HCT116 (cell line): ENCODE data around the gene MEPCE. TPM values are rescaled to one million over a fixed set of nuclear protein-coding genes. Genes with fewer than 3 reads are reported as not detected.
A peak's percentile ranks its signal among the peaks of the same experiment; 100 is the strongest.

Experiments used
- ATAC-seq: fragments of 200-7000 bp; cut with Tn5 transposase; 2 replicates; pipeline ENCODE4 v1.9.1; 2020; ENCODE audit warnings: mild to moderate bottlenecking, moderate library complexity
- BruUV-seq: library from RNA; stranded (reverse); fragments of 400-500 nt; replicated peaks from 2 replicates; lab custom pipeline; 2021; lab: Mats Ljungman, UMichigan
- CTCF ChIA-PET: fragments of 300-600 bp; sonication (Branson Sonifier 250); formaldehyde crosslinking; loops from one replicate; lab custom pipeline; 2021; ENCODE audit warnings: antibody characterized with exemption; lab: Charles Lee
- POLR2A ChIA-PET: fragments of 300-600, 350-600 bp; sonication (Branson Sonifier 250); formaldehyde crosslinking; loops from one replicate; lab custom pipeline; 2021; ENCODE audit warnings: antibody characterized with exemption; lab: Charles Lee
- RAD21 ChIA-PET, 2 experiments: fragments of 300-600 bp; sonication (Branson Sonifier 250); formaldehyde crosslinking; loops; one replicate each; lab custom pipeline; 2023; ENCODE audit warnings: low total read pairs in 2 of 2; ENCODE audit not compliant: uncharacterized antibody in 2 of 2, unreplicated experiment in 2 of 2, low non-redundant PET in 1 of 2; lab: Charles Lee
- DNase-seq: peaks from one replicate; pipeline ENCODE4 v3.0.0-alpha.2; 2010; ENCODE audit warnings: low read depth, low spot score
- H2AFZ ChIP-seq: fragments of 200-600 bp; shearing (Covaris generic), sonication (generic); 2 replicates; pipeline ENCODE4 v1.6.1; 2017; ENCODE audit warnings: low read depth, mixed run types, mixed read lengths, antibody characterized with exemption, low read length; ENCODE audit not compliant: poor library complexity, severe bottlenecking
- H3K27ac ChIP-seq: 2 replicates; pipeline ENCODE4 v1.5.1; 2012; ENCODE audit warnings: low read depth, low read length
- H3K27me3 ChIP-seq: fragments of 200-600 bp; sonication (generic); 2 replicates; pipeline ENCODE4 v1.6.1; 2016; ENCODE audit warnings: mixed run types, low read length, mixed read lengths; ENCODE audit not compliant: insufficient read depth
- H3K36me3 ChIP-seq, 2 experiments: fragments of 200-500 bp in 1 of 2; fragments of 200-600 bp in 1 of 2; sonication (Bioruptor generic) in 1 of 2; sonication (generic) in 1 of 2; 2 replicates each; pipeline versions ENCODE4 v1.5.1 to v1.6.1; 2014 to 2016; ENCODE audit warnings: low read length in 2 of 2, inconsistent platforms in 1 of 2, mixed read lengths in 1 of 2, mixed run types in 1 of 2; ENCODE audit not compliant: insufficient read depth in 2 of 2, control insufficient read depth in 1 of 2
- H3K4me1 ChIP-seq, 2 experiments: fragments of 200-600 bp in 1 of 2; sonication (generic) in 1 of 2; 2 replicates each; pipeline versions ENCODE4 v1.5.1 to v1.6.1; 2012 to 2017; ENCODE audit warnings: low read length in 2 of 2, inconsistent platforms in 1 of 2, mild to moderate bottlenecking in 1 of 2, mixed read lengths in 1 of 2, mixed run types in 1 of 2, moderate library complexity in 1 of 2; ENCODE audit not compliant: insufficient read depth in 2 of 2, control insufficient read depth in 1 of 2
- H3K4me2 ChIP-seq: fragments of 200-600 bp; sonication (generic); 2 replicates; pipeline ENCODE4 v1.6.1; 2017; ENCODE audit warnings: mixed run types, low read length, mixed read lengths
- H3K4me3 ChIP-seq, 2 experiments: fragments of 200-600 bp in 1 of 2; sonication (generic) in 1 of 2; replicated peaks in 1 of 2; 2 replicates each; pipeline ENCODE4 v1.5.1; 2011 to 2016; ENCODE audit warnings: low read length in 2 of 2, control low read depth in 1 of 2, low read depth in 1 of 2, mild to moderate bottlenecking in 1 of 2, mixed read lengths in 1 of 2, mixed run types in 1 of 2
- H3K79me2 ChIP-seq: fragments of 200-600 bp; sonication (generic); 2 replicates; pipeline ENCODE4 v1.6.1; 2017; ENCODE audit warnings: mild to moderate bottlenecking, mixed run types, low read length, moderate library complexity, mixed read lengths; ENCODE audit not compliant: insufficient read depth
- H3K9ac ChIP-seq: fragments of 200-600 bp; sonication (generic); 2 replicates; pipeline ENCODE4 v1.6.1; 2016; ENCODE audit warnings: low read length, mixed read lengths
- H3K9me2 ChIP-seq: fragments of 200-600 bp; sonication (generic), shearing (Covaris generic); 2 replicates; pipeline ENCODE4 v1.6.1; 2017; ENCODE audit warnings: mixed run types, mild to moderate bottlenecking, moderate library complexity; ENCODE audit not compliant: insufficient read depth
- H3K9me3 ChIP-seq, 2 experiments: fragments of 200-500 bp in 1 of 2; fragments of 200-600 bp in 1 of 2; sonication (Bioruptor generic) in 1 of 2; sonication (generic) in 1 of 2; 2 replicates each; pipeline ENCODE4 v1.6.1; 2014 to 2017; ENCODE audit warnings: low read length in 2 of 2, mixed read lengths in 2 of 2, inconsistent platforms in 1 of 2, low read depth in 1 of 2, mild to moderate bottlenecking in 1 of 2, mixed run types in 1 of 2, moderate library complexity in 1 of 2; ENCODE audit not compliant: control insufficient read depth in 1 of 2, insufficient read depth in 1 of 2
- H4K20me1 ChIP-seq: fragments of 200-600 bp; sonication (generic), shearing (Covaris generic); 2 replicates; pipeline ENCODE4 v1.6.1; 2017; ENCODE audit warnings: mixed run types, mild to moderate bottlenecking, moderate library complexity; ENCODE audit not compliant: insufficient read depth
- CBX3 ChIP-seq: IDR thresholded peaks from 2 replicates; pipeline ENCODE4 v1.6.1; 2012; ENCODE audit warnings: low read depth
- CTCF ChIP-seq, 3 experiments: fragments of 200-600 bp in 1 of 3; sonication (generic) in 1 of 3; IDR thresholded peaks in 2 of 3; conservative IDR thresholded peaks in 1 of 3; 2 replicates each; pipeline ENCODE4 v1.5.1; 2012 to 2017; ENCODE audit warnings: low read depth in 2 of 3, low read length in 2 of 3, antibody characterized with exemption in 1 of 3, borderline replicate concordance in 1 of 3, control low read depth in 1 of 3, mild to moderate bottlenecking in 1 of 3, mixed read lengths in 1 of 3, mixed run types in 1 of 3, moderate library complexity in 1 of 3; ENCODE audit not compliant: insufficient read depth in 1 of 3
- EZH2 ChIP-seq: fragments of 200-600 bp; sonication (generic); IDR thresholded peaks from 2 replicates; pipeline ENCODE4 v1.6.1; 2017; ENCODE audit warnings: antibody characterized with exemption, mixed run types
- EZH2phosphoT487 ChIP-seq: fragments of 200-600 bp; IDR thresholded peaks from 2 replicates; pipeline ENCODE4 v1.6.1; 2018; ENCODE audit warnings: antibody characterized with exemption, borderline replicate concordance
- FOSL1 ChIP-seq: IDR thresholded peaks from 2 replicates; pipeline ENCODE4 v1.6.1; 2012; ENCODE audit warnings: low read depth
- JUND ChIP-seq: IDR thresholded peaks from 2 replicates; pipeline ENCODE4 v1.6.1; 2012
- POLR2AphosphoS5 ChIP-seq: IDR thresholded peaks from 2 replicates; pipeline ENCODE4 v1.6.1; 2011; ENCODE audit warnings: mild to moderate bottlenecking, low read depth, low read length, moderate library complexity
- RAD21 ChIP-seq: IDR thresholded peaks from 2 replicates; pipeline ENCODE4 v1.6.1; 2012; ENCODE audit warnings: low read depth, mild to moderate bottlenecking
- REST ChIP-seq: IDR thresholded peaks from 2 replicates; pipeline ENCODE4 v1.6.1; 2012; ENCODE audit warnings: low read depth
- SP1 ChIP-seq: IDR thresholded peaks from 2 replicates; pipeline ENCODE4 v1.6.1; 2012; ENCODE audit warnings: low read depth
- ZNF274 ChIP-seq: fragments of 200-500 bp; sonication (Bioruptor generic); IDR thresholded peaks from 2 replicates; pipeline ENCODE4 v1.6.1; 2014; ENCODE audit warnings: mild to moderate bottlenecking, low read depth, low read length, inconsistent platforms
- intact Hi-C: fragments of 100-400 bp; cut with micrococcal nuclease; formaldehyde crosslinking; loops from 2 replicates; pipeline ENCODE4 v1.10.0; 2022
- total RNA-seq: library from RNA; stranded (reverse); gene quantifications from one replicate; pipeline ENCODE4 v1.2.1, GENCODE V29; 2021; ENCODE audit not compliant: unreplicated experiment
- TF ChIP-seq, protein P1 (sequence below): IDR thresholded peaks from 2 replicates; pipeline ENCODE4 v1.6.1; 2011; ENCODE audit warnings: mild to moderate bottlenecking, low read length, moderate library complexity; ENCODE audit not compliant: insufficient replicate concordance; ENCODE audit errors: extremely low read depth

The MEPCE gene
- total RNA-seq, 1 experiment from 2014 or later: 44.4 TPM

GRCh38 chr7:100437150-100438100 lies 7.8 kb downstream of the MEPCE start:
- BruUV-seq: no TSS peak
- ATAC-seq (no peak), DNase-seq (no peak)
- no peak overlapping the region for H2AFZ ChIP-seq
- H3K27ac ChIP-seq: peak overlapping the region; percentile 99
- no peak for TF ChIP-seq REST
- TF ChIP-seq CBX3: no peak
- no peak for TF ChIP-seq EZH2phosphoT487
- TF ChIP-seq JUND: no peak
- TF ChIP-seq ZNF274: no peak
- TF ChIP-seq, protein P1, sequence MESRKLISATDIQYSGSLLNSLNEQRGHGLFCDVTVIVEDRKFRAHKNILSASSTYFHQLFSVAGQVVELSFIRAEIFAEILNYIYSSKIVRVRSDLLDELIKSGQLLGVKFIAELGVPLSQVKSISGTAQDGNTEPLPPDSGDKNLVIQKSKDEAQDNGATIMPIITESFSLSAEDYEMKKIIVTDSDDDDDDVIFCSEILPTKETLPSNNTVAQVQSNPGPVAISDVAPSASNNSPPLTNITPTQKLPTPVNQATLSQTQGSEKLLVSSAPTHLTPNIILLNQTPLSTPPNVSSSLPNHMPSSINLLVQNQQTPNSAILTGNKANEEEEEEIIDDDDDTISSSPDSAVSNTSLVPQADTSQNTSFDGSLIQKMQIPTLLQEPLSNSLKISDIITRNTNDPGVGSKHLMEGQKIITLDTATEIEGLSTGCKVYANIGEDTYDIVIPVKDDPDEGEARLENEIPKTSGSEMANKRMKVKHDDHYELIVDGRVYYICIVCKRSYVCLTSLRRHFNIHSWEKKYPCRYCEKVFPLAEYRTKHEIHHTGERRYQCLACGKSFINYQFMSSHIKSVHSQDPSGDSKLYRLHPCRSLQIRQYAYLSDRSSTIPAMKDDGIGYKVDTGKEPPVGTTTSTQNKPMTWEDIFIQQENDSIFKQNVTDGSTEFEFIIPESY: no peak
- TF ChIP-seq RAD21: no peak
- TF ChIP-seq FOSL1: no peak
- TF ChIP-seq EZH2: no peak
- no peak for TF ChIP-seq CTCF (IDR thresholded peaks at IDR 0.05 in 2 of 3, conservative IDR thresholded peaks at IDR 0.05 in 1 of 3; ENCODE audit: borderline replicate concordance in 1 of 3, insufficient read depth in 1 of 3, low read depth in 2 of 3, low read length in 2 of 3)
- no peak for TF ChIP-seq POLR2AphosphoS5
- no peak for TF ChIP-seq SP1
- peaks cover 5 to 26% of the 10 kb centered on the region in 2 experiments; a peak in 2 of 4 replicates for H3K36me3 ChIP-seq
- intact Hi-C loops: no loop called here
- H3K79me2 ChIP-seq: peaks cover 34% of the 10 kb centered on the region
- peak overlapping the region; percentile 93; the same call in 1 of the 2 replicates for H3K9ac ChIP-seq
- no peaks in the 10 kb centered on the region for H3K9me3 ChIP-seq
- ChIA-PET POLR2A (interaction anchor here (0.8 to 1.9 kb wide), 5 partner anchors 8 to 289 kb away, joined by 3 to 8 read pairs (median 3); partner anchors contain the start of genes FBXO24, LAMTOR4, LRCH4 and MEPCE), CTCF (interaction anchor here (0.9 to 2.1 kb wide), 2 partner anchors 13 to 30 kb away, joined by 3 to 10 read pairs; no protein-coding TSS in a partner anchor), RAD21 (no interaction called here)
- no peaks in the 10 kb centered on the region for H4K20me1 ChIP-seq
- H3K27me3 ChIP-seq: no peaks in the 10 kb centered on the region
- H3K4me1 ChIP-seq: peaks cover 2 to 38% of the 10 kb centered on the region in 2 experiments; a peak in 3 of 4 replicates
- H3K9me2 ChIP-seq: no peaks in the 10 kb centered on the region
- H3K4me3 ChIP-seq: no peak overlapping the region
- peak overlapping the region; percentile 93 for H3K4me2 ChIP-seq
